Thyroid gland (tissue), 4 donors: ENCODE measurements around the gene ADCY5.

ENCODE experiments used
- CTCF ChIP-seq, 6 experiments: fragments of 200-600 bp in 3 of 6; fragments of 450-650 bp in 3 of 6; sonication (generic) in 3 of 6; IDR thresholded peaks; one replicate each; pipeline ENCODE4 v1.5.1; 2016 to 2019; ENCODE audit warnings: antibody characterized with exemption in 6 of 6, mild to moderate bottlenecking in 2 of 6, inconsistent platforms in 1 of 6, moderate library complexity in 1 of 6
- POLR2A ChIP-seq, 2 donors: fragments of 450-650 bp; IDR thresholded peaks; one replicate each; pipeline ENCODE4 v1.6.1; 2017; ENCODE audit warnings: antibody characterized with exemption in 2 of 2, mild to moderate bottlenecking in 2 of 2, moderate library complexity in 1 of 2

DNA sequence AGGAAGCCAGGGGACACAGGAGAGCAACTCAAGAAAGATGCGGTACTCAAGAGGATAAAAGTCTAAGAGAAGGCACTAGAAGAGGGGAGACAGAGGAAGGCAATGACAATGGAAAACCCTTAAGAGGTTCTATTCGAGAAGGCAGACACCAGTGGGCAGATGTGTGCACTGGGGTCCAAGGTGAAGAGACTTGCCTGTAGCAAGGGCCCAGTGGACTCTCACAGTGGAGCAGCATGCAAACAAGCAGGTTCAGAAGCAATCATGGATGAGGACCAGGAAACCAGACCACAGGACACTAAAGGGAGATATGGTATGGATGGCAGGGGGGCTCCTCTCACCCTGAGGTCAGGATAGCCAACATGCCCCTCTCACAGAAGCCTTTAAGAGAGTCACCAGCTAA is 2.7 kb downstream of the ADCY5 start:
- TF ChIP-seq CTCF (IDR thresholded peaks at IDR 0.05): no peak
- no peak for TF ChIP-seq POLR2A (IDR thresholded peaks at IDR 0.05)
